Activated T-cell treated with anti-CD3 and anti-CD28 coated beads for 48 hours (primary cell): Measurements from ENCODE around the gene TP53INP2.
"Not testable (repeated sequence)": the region's sequence is repeated elsewhere in the genome, so short reads cannot be mapped to it uniquely, and the experiment has no call there.

Experiments used
- DNase-seq: peaks from one replicate; pipeline ENCODE4 v3.0.0-alpha.2; 2020; ENCODE audit warnings: low read depth

The TP53INP2 gene

DNA sequence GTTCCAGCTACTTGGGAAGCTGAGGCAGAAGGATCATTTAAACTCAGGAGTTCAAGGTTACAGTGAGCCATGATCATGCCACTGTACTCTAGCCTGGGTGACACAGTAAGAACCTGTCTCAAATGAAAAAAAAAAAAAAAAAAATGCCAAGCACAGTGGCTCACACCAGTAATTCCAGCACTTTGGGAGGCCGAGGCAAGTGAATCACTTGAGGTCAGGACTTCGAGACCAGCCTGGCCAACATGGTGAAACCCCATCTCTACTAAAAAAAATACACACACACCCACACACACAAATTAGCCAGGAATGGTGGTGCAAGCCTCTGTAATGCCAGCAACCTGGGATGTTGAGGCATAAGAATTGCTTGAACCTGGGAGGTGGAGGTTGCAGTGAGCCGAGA, 18.4 kb downstream of the TP53INP2 start:
- DNase-seq = not testable (repeated sequence)

DNA sequence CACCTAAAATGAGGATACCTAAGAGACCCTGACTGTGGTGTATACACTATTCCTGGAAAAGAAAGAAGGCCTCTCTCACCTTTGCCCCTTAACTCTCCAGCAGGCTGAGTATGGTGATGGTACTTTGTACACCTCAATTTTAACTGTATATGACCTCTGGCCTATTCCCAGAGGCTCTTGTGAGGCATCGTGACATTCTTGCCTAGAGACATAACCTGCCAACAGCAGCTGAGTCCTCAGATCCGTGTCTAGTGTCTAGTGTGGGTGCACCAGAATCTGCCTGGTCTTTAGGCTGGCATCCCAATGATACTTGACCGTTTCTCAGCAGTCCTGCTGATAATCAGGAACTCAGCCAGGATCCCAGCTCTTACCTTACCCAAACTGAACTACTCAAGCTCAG, 20.0 kb downstream of the TP53INP2 start:
- no peak for DNase-seq

- no peak for DNase-seq
Measured at GRCh38 chr20:34729416-34729815, 25.3 kb downstream of the TP53INP2 start.

GRCh38 chr20:34732523-34732922, 28.4 kb downstream of the TP53INP2 start:
- DNase-seq = no peak

GRCh38 chr20:34736106-34736735, 32.1 kb downstream of the TP53INP2 start:
- no peak for DNase-seq

- no peak for DNase-seq
Measured at GRCh38 chr20:34743039-34743438, 38.9 kb downstream of the TP53INP2 start.

DNA sequence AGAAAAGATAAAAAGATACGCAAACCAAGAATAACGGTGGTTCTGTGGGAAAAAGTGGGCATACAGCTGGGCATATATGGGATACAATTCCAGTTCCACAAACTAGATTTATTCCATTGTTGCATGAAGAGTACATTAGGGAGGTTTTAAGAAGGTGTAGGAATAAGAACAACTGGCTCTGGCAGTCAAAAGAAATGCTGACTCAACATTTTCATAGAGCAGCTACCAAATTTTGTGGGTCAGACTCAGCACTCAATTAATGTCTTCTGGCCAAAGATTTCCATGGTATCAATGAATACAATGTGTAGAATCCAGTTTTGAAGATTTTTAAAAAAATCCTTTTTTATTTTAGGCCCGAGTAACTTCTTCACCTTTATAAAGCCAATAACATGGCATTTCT, 40.2 kb downstream of the TP53INP2 start:
- no peak for DNase-seq

DNA sequence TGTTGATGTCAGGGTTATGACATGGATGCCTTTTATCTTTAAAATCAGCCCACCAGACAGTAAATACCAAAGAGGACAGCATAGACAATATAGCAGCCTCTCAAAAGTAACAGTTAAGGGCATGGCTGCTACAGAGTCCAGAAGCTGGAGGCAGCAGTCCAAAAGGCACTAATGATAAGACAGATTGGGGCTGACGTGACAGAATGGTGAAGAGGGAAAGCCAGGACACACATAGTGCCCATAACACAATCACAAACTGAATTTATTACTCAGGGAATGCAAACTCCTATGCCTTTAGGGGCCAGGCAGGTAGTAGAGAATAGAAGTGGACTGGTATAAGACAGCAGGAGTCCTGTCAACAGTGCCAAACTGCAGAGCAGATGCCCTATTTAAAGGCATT, 40.7 kb downstream of the TP53INP2 start:
- DNase-seq = no peak

- DNase-seq = no peak
Measured at GRCh38 chr20:34746674-34747073, 42.5 kb downstream of the TP53INP2 start.

DNA sequence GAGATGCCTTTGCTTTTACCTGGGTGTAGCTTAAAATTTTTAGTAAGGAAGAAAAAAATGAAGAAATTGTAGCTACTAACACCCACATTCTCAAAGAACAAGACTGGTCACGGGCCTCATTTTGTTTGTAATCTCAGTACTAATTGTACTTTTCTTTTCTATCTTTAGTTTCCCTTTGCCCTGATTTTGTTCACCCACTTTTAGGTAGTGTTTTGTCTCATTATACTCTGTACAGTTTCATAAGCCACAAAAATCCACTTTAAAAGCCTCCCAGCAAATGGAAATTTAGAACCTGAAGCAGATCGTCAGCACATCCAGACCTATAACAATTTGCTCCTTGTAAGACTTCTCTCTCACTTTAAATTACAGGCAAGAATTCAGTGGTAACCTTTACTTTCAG, 43.3 kb downstream of the TP53INP2 start:
- DNase-seq = no peak

DNA sequence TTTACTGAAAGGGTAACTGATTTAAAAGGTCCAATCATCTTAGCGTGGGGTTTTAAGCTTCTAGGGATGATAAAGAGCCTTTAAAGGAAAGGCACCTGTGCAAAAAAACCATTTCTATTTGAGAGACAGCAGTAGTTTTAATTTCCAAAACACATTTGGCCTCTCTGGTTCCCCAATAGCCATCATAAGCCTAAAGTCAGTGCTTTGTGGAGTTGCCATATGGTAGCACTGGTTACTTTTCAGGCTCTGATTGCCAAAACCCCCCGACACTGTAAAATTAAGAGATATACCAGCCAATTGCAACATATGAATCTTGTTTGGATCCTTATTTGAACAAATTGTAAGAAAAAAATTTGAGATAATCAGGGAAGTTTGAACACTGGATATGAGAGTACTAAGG, 44.6 kb downstream of the TP53INP2 start:
- DNase-seq = no peak

- no peak for DNase-seq
Measured at GRCh38 chr20:34750484-34750883, 46.3 kb downstream of the TP53INP2 start.

DNA sequence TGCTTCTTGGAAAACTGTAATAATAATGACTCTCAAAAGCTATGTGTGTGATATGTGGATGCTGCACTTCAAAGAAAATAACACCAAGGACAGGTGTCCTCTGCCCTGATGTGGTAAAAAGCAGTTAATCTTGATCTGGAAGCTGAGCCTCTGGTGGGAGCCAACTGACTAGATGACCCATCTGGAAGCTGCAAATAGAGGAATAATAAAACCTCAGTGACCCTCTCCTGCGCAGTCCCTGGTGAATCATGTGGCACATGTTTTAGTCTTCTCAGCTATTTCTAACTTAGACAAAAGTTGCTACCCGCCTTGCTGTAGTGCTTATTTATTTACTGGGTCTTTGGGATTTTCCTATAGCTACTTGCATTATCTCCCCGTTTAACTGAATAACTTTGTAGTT, 47.3 kb downstream of the TP53INP2 start:
- DNase-seq = no peak

- no peak for DNase-seq
Measured at GRCh38 chr20:34753706-34754461, 49.7 kb downstream of the TP53INP2 start.

- DNase-seq = no peak
Measured at GRCh38 chr20:34754611-34755010, 50.5 kb downstream of the TP53INP2 start.

GRCh38 chr20:34755367-34755766, 51.2 kb downstream of the TP53INP2 start:
- no peak for DNase-seq

DNA sequence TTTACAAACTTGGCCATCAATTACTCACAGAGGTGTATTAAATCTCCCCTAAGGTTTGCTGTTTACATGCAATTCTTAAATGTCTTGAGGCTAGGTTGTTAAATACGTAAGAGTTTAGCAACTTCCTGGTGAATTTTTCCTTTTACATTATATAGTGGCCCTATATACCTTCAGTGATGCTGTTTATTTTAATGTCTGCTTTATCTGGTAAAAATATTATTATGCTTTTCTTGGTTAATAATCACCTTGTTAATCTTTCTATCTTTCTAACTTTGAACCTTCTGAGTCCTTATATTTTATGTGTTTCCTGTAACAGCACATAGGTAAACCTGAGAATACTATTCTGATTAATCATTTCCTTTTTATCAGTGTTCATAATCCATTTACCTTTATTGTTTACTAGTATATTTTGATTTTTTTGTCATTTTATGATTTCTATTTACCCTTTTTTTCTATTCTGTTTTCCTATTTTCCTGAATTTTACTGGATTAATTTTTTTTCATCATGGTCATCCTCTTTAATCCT, 57.9 kb downstream of the TP53INP2 start:
- no peak for DNase-seq
